22Rv1 (cell line): Measurements from ENCODE around the gene NEIL1.
"Not testable (repeated sequence)": the region's sequence is repeated elsewhere in the genome, so short reads cannot be mapped to it uniquely, and the experiment has no call there.

ENCODE experiments used
- ZFX ChIP-seq: fragments of 450-650 bp; IDR thresholded peaks from 2 replicates; pipeline ENCODE4 v1.6.1; 2017; ENCODE audit warnings: antibody characterized with exemption, borderline replicate concordance
- TF ChIP-seq, protein P1 (sequence below): fragments of 450-650 bp; IDR thresholded peaks from 2 replicates; pipeline ENCODE4 v1.5.1; 2017; ENCODE audit warnings: mild to moderate bottlenecking

DNA sequence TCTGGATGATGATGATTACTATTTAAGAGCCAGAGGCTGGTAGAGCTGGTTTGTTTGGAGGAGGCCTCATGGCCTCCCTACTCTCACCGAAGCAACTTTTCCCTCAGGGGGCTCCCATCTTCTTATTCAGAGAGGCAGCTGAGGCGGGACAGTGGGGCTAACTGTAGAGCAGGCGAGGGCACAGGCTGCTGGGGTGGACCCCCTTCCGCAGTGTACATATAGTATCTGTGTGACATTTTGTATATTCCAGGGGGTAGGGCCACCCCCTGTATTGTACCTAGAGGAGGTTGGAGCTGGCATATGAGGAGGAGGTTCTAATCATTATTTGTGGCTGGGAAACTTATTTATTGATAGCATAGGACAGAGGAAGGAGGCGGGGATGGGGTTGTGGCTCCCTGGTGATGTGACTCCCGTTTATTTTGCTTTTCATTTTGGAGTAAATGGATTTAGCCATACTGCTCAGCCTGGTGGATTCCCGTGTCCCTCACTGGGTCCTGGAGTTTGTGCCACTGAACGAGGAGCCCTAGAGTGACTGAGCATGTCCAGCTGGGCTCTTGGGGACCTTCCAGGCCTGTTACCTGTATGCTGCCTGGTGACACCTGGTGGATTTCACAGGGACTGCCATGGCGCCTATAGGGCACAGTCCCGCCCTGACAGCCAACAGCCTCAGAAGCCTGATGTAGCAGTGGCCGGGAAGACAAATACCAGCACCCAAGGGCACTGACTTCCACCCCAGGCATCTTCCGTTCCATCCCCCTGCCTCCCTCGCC, 48.1 kb upstream of the NEIL1 start:
- TF ChIP-seq, protein P1, sequence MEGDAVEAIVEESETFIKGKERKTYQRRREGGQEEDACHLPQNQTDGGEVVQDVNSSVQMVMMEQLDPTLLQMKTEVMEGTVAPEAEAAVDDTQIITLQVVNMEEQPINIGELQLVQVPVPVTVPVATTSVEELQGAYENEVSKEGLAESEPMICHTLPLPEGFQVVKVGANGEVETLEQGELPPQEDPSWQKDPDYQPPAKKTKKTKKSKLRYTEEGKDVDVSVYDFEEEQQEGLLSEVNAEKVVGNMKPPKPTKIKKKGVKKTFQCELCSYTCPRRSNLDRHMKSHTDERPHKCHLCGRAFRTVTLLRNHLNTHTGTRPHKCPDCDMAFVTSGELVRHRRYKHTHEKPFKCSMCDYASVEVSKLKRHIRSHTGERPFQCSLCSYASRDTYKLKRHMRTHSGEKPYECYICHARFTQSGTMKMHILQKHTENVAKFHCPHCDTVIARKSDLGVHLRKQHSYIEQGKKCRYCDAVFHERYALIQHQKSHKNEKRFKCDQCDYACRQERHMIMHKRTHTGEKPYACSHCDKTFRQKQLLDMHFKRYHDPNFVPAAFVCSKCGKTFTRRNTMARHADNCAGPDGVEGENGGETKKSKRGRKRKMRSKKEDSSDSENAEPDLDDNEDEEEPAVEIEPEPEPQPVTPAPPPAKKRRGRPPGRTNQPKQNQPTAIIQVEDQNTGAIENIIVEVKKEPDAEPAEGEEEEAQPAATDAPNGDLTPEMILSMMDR: not testable (repeated sequence)
- not testable (repeated sequence) for TF ChIP-seq ZFX
